ENCODE results near the gene STXBP5L. TPM values are rescaled to one million over a fixed set of nuclear protein-coding genes. Genes with fewer than 3 reads are reported as not detected.

Gene STXBP5L
- total RNA-seq, 2 donors from 2014 or later: 0.97 to 3.6 TPM

DNA sequence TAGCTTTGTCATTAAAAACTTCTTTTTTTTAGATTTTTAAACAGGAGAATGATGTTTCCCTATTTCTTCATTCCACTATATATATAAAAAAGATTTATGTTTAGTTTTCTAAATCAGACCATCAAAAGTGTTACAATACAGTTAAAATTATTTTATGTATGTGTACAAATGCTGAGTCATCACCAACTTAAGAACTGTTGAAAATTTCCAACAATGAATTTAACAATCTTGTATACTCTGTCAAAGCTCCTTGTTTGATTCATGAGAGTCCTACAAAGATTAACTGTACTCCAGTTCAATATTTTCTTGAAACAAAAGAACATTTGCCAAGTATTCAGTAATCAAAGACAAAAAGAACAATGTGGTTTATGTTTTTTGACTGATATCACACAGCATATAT is 555.7 kb downstream of the STXBP5L start:
- Histone ChIP-seq H3K27ac (ENCODE audit: low read depth, low read length) (no peak overlapping the region), H3K27me3 (ENCODE audit: control insufficient read depth, insufficient read depth, low read length, poor library complexity, severe bottlenecking) (no peaks in the 10 kb centered on the region), H3K9ac (ENCODE audit: extremely low read depth, low read length, poor library complexity, severe bottlenecking) (no peak overlapping the region), H3K4me1 (ENCODE audit: control insufficient read depth, insufficient read depth, low read length) (no peaks in the 10 kb centered on the region), H3K9me3 (ENCODE audit: control insufficient read depth, low read length) (no peaks in the 10 kb centered on the region), H3K36me3 (ENCODE audit: control insufficient read depth, insufficient read depth, low read length) (peaks cover 61% of the 10 kb centered on the region), H3K4me3 (ENCODE audit: low read length) (no peak overlapping the region)
- no peaks in the 10 kb centered on the region for H3K27me3 Mint-ChIP-seq (ENCODE audit: insufficient read depth)
- no peak for DNase-seq
- TF ChIP-seq, protein P1, sequence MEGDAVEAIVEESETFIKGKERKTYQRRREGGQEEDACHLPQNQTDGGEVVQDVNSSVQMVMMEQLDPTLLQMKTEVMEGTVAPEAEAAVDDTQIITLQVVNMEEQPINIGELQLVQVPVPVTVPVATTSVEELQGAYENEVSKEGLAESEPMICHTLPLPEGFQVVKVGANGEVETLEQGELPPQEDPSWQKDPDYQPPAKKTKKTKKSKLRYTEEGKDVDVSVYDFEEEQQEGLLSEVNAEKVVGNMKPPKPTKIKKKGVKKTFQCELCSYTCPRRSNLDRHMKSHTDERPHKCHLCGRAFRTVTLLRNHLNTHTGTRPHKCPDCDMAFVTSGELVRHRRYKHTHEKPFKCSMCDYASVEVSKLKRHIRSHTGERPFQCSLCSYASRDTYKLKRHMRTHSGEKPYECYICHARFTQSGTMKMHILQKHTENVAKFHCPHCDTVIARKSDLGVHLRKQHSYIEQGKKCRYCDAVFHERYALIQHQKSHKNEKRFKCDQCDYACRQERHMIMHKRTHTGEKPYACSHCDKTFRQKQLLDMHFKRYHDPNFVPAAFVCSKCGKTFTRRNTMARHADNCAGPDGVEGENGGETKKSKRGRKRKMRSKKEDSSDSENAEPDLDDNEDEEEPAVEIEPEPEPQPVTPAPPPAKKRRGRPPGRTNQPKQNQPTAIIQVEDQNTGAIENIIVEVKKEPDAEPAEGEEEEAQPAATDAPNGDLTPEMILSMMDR (conservative IDR thresholded peaks at IDR 0.05): no peak
- H3K9me3 Mint-ChIP-seq: no peaks in the 10 kb centered on the region
- no peak overlapping the region for H3K4me3 Mint-ChIP-seq
- H3K4me1 Mint-ChIP-seq: no peaks in the 10 kb centered on the region
- H3K36me3 Mint-ChIP-seq (ENCODE audit: low read depth): peaks cover 49% of the 10 kb centered on the region
- no peak overlapping the region for H3K27ac Mint-ChIP-seq

DNA sequence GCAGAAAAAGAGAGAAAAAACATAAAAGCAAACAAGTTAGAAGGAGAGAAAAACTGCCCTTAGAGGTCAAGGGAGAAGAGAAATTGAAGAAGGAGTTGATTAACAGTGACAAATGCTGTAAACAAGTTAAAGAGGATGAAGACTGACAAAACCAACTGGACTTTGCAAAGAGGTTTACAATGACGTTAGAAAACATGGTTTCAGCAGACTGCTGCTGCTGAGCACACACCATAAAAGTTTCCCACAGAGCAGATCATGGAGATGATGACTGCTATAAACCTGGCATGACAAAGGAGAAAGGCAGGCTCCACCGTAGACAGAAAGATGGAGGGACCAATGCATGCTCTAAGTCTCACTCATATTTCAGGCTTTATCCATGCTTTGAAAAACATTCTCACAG is 559.1 kb downstream of the STXBP5L start:
- no peaks in the 10 kb centered on the region for H3K4me1 ChIP-seq (ENCODE audit: control insufficient read depth, insufficient read depth, low read length)
- no peak overlapping the region for H3K4me3 ChIP-seq (ENCODE audit: low read length)
- Mint-ChIP-seq H3K36me3 (ENCODE audit: low read depth) (peaks cover 35% of the 10 kb centered on the region), H3K27ac (no peak overlapping the region), H3K27me3 (ENCODE audit: insufficient read depth) (no peaks in the 10 kb centered on the region), H3K4me3 (no peak overlapping the region), H3K9me3 (no peaks in the 10 kb centered on the region), H3K4me1 (no peaks in the 10 kb centered on the region)
- 96 to 100% methylated on average over 2 of the region's 2 CpGs for WGBS, 2 experiments (ENCODE audit: insufficient coverage in 1 of 2, insufficient read length in 1 of 2)
- DNase-seq: no peak
- TF ChIP-seq, protein P1 (conservative IDR thresholded peaks at IDR 0.05): no peak
- H3K27ac ChIP-seq (ENCODE audit: low read depth, low read length): no peak overlapping the region
- no peak overlapping the region for H3K9ac ChIP-seq (ENCODE audit: extremely low read depth, low read length, poor library complexity, severe bottlenecking)
- H3K36me3 ChIP-seq (ENCODE audit: control insufficient read depth, insufficient read depth, low read length): peaks cover 46% of the 10 kb centered on the region
- H3K9me3 ChIP-seq (ENCODE audit: control insufficient read depth, low read length): no peaks in the 10 kb centered on the region
- H3K27me3 ChIP-seq (ENCODE audit: control insufficient read depth, insufficient read depth, low read length, poor library complexity, severe bottlenecking): no peaks in the 10 kb centered on the region

DNA sequence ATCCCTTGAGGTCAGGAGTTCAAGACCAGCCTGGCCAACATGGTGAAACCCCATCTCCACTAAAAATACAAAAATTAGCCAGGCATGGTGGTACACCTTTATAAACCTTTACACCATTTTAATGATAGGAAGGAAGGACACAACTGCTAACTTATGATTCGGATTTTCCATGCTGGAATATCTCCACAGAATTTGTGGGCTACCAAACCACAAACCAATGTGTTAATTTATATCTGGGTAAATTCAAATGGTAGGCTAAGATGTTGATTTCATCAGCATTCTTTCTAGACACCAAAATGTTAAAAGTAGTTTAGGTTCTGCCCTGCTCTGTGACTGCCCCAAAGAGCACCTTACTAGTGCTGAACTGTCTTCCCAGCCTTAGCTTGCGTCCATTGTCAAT is 565.0 kb downstream of the STXBP5L start:
- Mint-ChIP-seq H3K9me3 (no peaks in the 10 kb centered on the region), H3K27me3 (ENCODE audit: insufficient read depth) (no peaks in the 10 kb centered on the region), H3K4me3 (no peak overlapping the region), H3K36me3 (ENCODE audit: low read depth) (peaks cover 22% of the 10 kb centered on the region), H3K4me1 (no peaks in the 10 kb centered on the region), H3K27ac (no peak overlapping the region)
- Histone ChIP-seq H3K4me1 (ENCODE audit: control insufficient read depth, insufficient read depth, low read length) (no peaks in the 10 kb centered on the region), H3K9me3 (ENCODE audit: control insufficient read depth, low read length) (no peaks in the 10 kb centered on the region), H3K4me3 (ENCODE audit: low read length) (no peak overlapping the region), H3K36me3 (ENCODE audit: control insufficient read depth, insufficient read depth, low read length) (peaks cover 51% of the 10 kb centered on the region), H3K9ac (ENCODE audit: extremely low read depth, low read length, poor library complexity, severe bottlenecking) (no peak overlapping the region), H3K27ac (ENCODE audit: low read depth, low read length) (no peak overlapping the region), H3K27me3 (ENCODE audit: control insufficient read depth, insufficient read depth, low read length, poor library complexity, severe bottlenecking) (no peaks in the 10 kb centered on the region)
- TF ChIP-seq, protein P1 (conservative IDR thresholded peaks at IDR 0.05): no peak
- no peak for DNase-seq
- WGBS, 2 experiments (ENCODE audit: insufficient coverage in 1 of 2, insufficient read length in 1 of 2): 89 to 100% methylated on average over 1 to 2 of the region's 2 CpGs

Small RNA genes within 50 kb of the gene (microRNA-seq; reads per million reads assigned to microRNA genes)
- gene MIR5682 (ENCODE audit: borderline microRNAs expressed): 0.44 reads per million

Other genes starting within 250 kb of the STXBP5L start
- not detected for gene HGD, start 226.0 kb upstream of the STXBP5L start, total RNA-seq
- gene RABL3, start 165.7 kb upstream of the STXBP5L start, total RNA-seq: 10 to 100 TPM; 19.6 to 23.0 TPM
- 10 to 100 TPM; 42.6 to 51.1 TPM for gene GTF2E1, start 165.5 kb upstream of the STXBP5L start, total RNA-seq